A549 (cell line): ENCODE measurements around the gene ZNF385A. TPM values are rescaled to one million over a fixed set of nuclear protein-coding genes. Genes with fewer than 3 reads are reported as not detected.

ENCODE experiments used
- ATAC-seq, 2 experiments: fragments of 200-7000 bp in 1 of 2; fragments of >200 bp in 1 of 2; cut with Nextera tagmentation in 1 of 2; cut with Tn5 transposase in 1 of 2; 3 replicates each; pipeline versions ENCODE4 v1.8.0 to v1.9.1; 2018 to 2020; ENCODE audit warnings: mild to moderate bottlenecking in 1 of 2, moderate library complexity in 1 of 2
- CTCF ChIA-PET: fragments of 300-600 bp; sonication (Branson Sonifier 250); formaldehyde crosslinking; extraction: SDS; loops from one replicate; lab custom pipeline; 2021; ENCODE audit warnings: antibody characterized with exemption, inconsistent platforms; lab: Yijun Ruan, JAX
- POLR2A ChIA-PET: fragments of 350-600 bp; formaldehyde crosslinking; extraction: SDS; loops from one replicate; lab custom pipeline; 2021; ENCODE audit warnings: antibody characterized with exemption, inconsistent platforms; lab: Yijun Ruan, JAX
- DNase-seq, 2 experiments: peaks; one replicate each; pipeline versions ENCODE4 v3.0.0 to v3.0.0-alpha.2; 2011 to 2016; ENCODE audit warnings: low read depth in 1 of 2, low spot score in 1 of 2
- FAIRE-seq: peaks from 2 replicates; lab custom pipeline; 2011; peaks lifted over from hg19 to GRCh38; lab: Jason Lieb, UNC
- H3K27ac ChIP-seq, 2 experiments: fragments of >200 bp; sonication (Bioruptor Twin); formaldehyde crosslinking; 3 replicates each; pipeline ENCODE4 v1.5.1; 2016 to 2017
- H3K4me1 ChIP-seq: fragments of >200 bp; sonication (Bioruptor Twin); formaldehyde crosslinking; 3 replicates; pipeline ENCODE4 v1.6.1; 2016
- H3K4me2 ChIP-seq: fragments of >200 bp; sonication (Bioruptor Twin); formaldehyde crosslinking; 3 replicates; pipeline ENCODE4 v1.6.1; 2016
- H3K4me3 ChIP-seq: fragments of >200 bp; sonication (Bioruptor Twin); formaldehyde crosslinking; 3 replicates; pipeline ENCODE4 v1.5.1; 2016
- H3K9me3 ChIP-seq: fragments of >200 bp; sonication (Bioruptor Twin); formaldehyde crosslinking; 3 replicates; pipeline ENCODE4 v1.6.1; 2016
- CEBPB ChIP-seq, 2 experiments: fragments of >200 bp in 1 of 2; sonication (Bioruptor Twin) in 1 of 2; formaldehyde crosslinking in 1 of 2; IDR thresholded peaks; 2 replicates each; pipeline ENCODE4 v1.6.1; 2012 to 2016
- EHF ChIP-seq: fragments of 250-450 bp; sonication (Bioruptor Pico); IDR thresholded peaks from 2 replicates; pipeline ENCODE4 v1.5.0; 2020; ENCODE audit warnings: mild to moderate bottlenecking
- FOSL2 ChIP-seq, 2 experiments: fragments of 450-650 bp in 1 of 2; fragments of >200 bp in 1 of 2; sonication (Bioruptor Twin) in 1 of 2; formaldehyde crosslinking; IDR thresholded peaks; 2 replicates each; pipeline versions ENCODE4 v1.5.0 to v1.6.1; 2016 to 2020; ENCODE audit warnings: mild to moderate bottlenecking in 1 of 2, moderate library complexity in 1 of 2
- GATA3 ChIP-seq: IDR thresholded peaks from 2 replicates; pipeline ENCODE4 v1.6.1; 2012; ENCODE audit warnings: borderline replicate concordance
- HOXA7 ChIP-seq: fragments of 250-450 bp; sonication (Bioruptor Pico); IDR thresholded peaks from 2 replicates; pipeline ENCODE4 v1.5.0; 2020; ENCODE audit warnings: mild to moderate bottlenecking, moderate library complexity
- HOXB13 ChIP-seq: fragments of 250-450 bp; sonication (Bioruptor Pico); IDR thresholded peaks from 2 replicates; pipeline ENCODE4 v1.5.0; 2020; ENCODE audit warnings: low read depth, mild to moderate bottlenecking, moderate library complexity
- HOXB5 ChIP-seq: fragments of 250-450 bp; sonication (Bioruptor Pico); IDR thresholded peaks from 2 replicates; pipeline ENCODE4 v1.5.0; 2020; ENCODE audit warnings: mild to moderate bottlenecking, moderate library complexity
- JUNB ChIP-seq: fragments of >200 bp; sonication (Bioruptor Twin); formaldehyde crosslinking; IDR thresholded peaks from 2 replicates; pipeline ENCODE4 v1.6.1; 2016
- MAFK ChIP-seq: fragments of 450-650 bp; IDR thresholded peaks from 2 replicates; pipeline ENCODE4 v1.6.1; 2014; ENCODE audit not compliant: partially characterized antibody
- PHF8 ChIP-seq: fragments of 200-600 bp; sonication (generic); IDR thresholded peaks from 2 replicates; pipeline ENCODE4 v1.6.1; 2016; ENCODE audit warnings: low read depth, mild to moderate bottlenecking, antibody characterized with exemption, moderate library complexity, borderline replicate concordance
- POLR2AphosphoS2 ChIP-seq: conservative IDR thresholded peaks from 2 replicates; pipeline ENCODE4 v1.6.1; 2012; ENCODE audit warnings: low read length, improper control_type of control experiment, inconsistent platforms
- RFX5 ChIP-seq: fragments of 450-650 bp; IDR thresholded peaks from 2 replicates; pipeline ENCODE4 v1.7.1; 2014; ENCODE audit warnings: antibody characterized with exemption, mild to moderate bottlenecking, moderate library complexity
- SREBF2 ChIP-seq: fragments of 450-650 bp; IDR thresholded peaks from 2 replicates; pipeline ENCODE4 v1.6.1; 2014; ENCODE audit warnings: mild to moderate bottlenecking, moderate library complexity
- ZFP36 ChIP-seq: fragments of 450-650 bp; IDR thresholded peaks from 2 replicates; pipeline ENCODE4 v1.6.1; 2014; ENCODE audit warnings: borderline replicate concordance; ENCODE audit not compliant: partially characterized antibody
- WGBS: methylation state at CpG from one replicate; pipeline ENCODE4 v1.1.6; 2017; ENCODE audit errors: missing lambda C conversion rate; 5-methylcytosine and 5-hydroxymethylcytosine counted together
- polyA plus RNA-seq, 4 experiments: library from polyadenylated mRNA; depleted of rRNA in 3 of 4; stranded (reverse); fragments of >200 nt; fragmentation: RNase III in 1 of 4; extraction: RNeasy Plus Mini Kit Qiagen cat#74134 plus additional on column Dnase treatment in 1 of 4; gene quantifications; 2 replicates in 3 of 4; 3 replicates in 1 of 4; pipeline ENCODE4 v1.2.3, GENCODE V29; 2011 to 2017
- TF ChIP-seq, protein P1 (sequence below): fragments of >200 bp; sonication (Bioruptor Twin); formaldehyde crosslinking; IDR thresholded peaks from 2 replicates; pipeline ENCODE4 v1.6.1; 2016
- TF ChIP-seq, protein P2 (sequence below): IDR thresholded peaks from 2 replicates; pipeline ENCODE4 v1.6.1; 2012; ENCODE audit warnings: low read depth, borderline replicate concordance
- TF ChIP-seq, protein P3 (sequence below): IDR thresholded peaks from 2 replicates; pipeline ENCODE4 v1.6.1; 2012
- TF ChIP-seq, protein P4 (sequence below): fragments of 150-350 bp; IDR thresholded peaks from 2 replicates; pipeline ENCODE4 v1.6.1; 2014; ENCODE audit warnings: low read depth, mild to moderate bottlenecking, low read length
- TF ChIP-seq, protein P5 (sequence below): fragments of 450-650 bp; IDR thresholded peaks from 2 replicates; pipeline ENCODE4 v1.6.1; 2014; ENCODE audit warnings: antibody characterized with exemption

Gene ZNF385A
- polyA plus RNA-seq, 2 of the 4 experiments (the other 2 are of a cell fraction) = 1.8 to 14.9 TPM

DNA sequence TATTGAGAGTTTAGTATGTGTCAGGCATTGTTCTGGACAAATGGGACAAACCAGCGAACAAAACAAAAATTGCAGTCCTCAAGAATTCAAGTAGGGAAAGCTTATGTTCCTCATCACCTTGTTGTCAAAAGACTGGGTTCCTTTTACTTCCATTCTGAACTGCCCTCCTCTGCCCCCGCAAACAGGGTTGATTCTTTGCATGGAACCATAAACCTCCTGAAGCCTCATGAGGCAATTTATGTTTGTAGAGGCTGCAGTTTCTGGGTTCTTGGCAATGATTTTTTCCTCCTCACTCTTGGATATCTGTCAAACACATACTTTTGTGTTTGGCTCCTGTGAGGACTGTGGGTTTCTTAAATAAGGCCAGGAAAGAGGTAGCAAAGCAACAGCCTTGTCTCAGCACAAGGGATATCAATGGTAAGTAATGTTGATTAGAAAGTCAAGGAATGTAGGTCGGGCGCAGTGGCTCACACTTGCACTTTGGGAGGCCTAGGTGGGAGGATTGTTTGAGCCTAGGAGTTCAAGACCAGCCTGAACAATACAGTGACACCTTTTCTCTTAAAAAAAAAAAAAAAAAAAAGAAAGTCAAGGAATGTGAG lies 45.7 kb downstream of the ZNF385A start:
- ATAC-seq (no peak), DNase-seq (no peak), FAIRE-seq (no peak)
- H3K9me3 ChIP-seq = no peaks in the 10 kb centered on the region
- POLR2A ChIA-PET = no interaction called here
- 0 out of 3 replicates have a peak, but pooled peaks cover 2% of the 10 kb centered on the region for H3K4me1 ChIP-seq
- H3K27ac ChIP-seq = no peak overlapping the region
- 95% methylated on average over 4 of the region's 4 CpGs for WGBS
- H3K4me3 ChIP-seq = no peak overlapping the region
- TF ChIP-seq ZFP36 (no peak), SREBF2 (no peak), HOXB13 (CRISPR knock-in tag) (no peak), EHF (CRISPR knock-in tag) (no peak), HOXA7 (no peak), PHF8 (no peak), POLR2AphosphoS2 (no peak), HOXB5 (no peak), CEBPB (IDR thresholded peaks at IDR 0.05) (no peak)
- TF ChIP-seq, protein P1, sequence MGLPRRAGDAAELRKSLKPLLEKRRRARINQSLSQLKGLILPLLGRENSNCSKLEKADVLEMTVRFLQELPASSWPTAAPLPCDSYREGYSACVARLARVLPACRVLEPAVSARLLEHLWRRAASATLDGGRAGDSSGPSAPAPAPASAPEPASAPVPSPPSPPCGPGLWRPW = no peak
- TF ChIP-seq, protein P2, sequence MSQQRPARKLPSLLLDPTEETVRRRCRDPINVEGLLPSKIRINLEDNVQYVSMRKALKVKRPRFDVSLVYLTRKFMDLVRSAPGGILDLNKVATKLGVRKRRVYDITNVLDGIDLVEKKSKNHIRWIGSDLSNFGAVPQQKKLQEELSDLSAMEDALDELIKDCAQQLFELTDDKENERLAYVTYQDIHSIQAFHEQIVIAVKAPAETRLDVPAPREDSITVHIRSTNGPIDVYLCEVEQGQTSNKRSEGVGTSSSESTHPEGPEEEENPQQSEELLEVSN = no peak
- TF ChIP-seq, protein P3, sequence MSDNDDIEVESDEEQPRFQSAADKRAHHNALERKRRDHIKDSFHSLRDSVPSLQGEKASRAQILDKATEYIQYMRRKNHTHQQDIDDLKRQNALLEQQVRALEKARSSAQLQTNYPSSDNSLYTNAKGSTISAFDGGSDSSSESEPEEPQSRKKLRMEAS = no peak
- H3K4me2 ChIP-seq = no peak overlapping the region
- CTCF ChIA-PET = interaction anchor here (1.0 to 8.3 kb wide), 5 partner anchors 14 to 100 kb away, joined by 3 to 125 read pairs (median 22); partner anchors contain the start of gene COPZ1

DNA sequence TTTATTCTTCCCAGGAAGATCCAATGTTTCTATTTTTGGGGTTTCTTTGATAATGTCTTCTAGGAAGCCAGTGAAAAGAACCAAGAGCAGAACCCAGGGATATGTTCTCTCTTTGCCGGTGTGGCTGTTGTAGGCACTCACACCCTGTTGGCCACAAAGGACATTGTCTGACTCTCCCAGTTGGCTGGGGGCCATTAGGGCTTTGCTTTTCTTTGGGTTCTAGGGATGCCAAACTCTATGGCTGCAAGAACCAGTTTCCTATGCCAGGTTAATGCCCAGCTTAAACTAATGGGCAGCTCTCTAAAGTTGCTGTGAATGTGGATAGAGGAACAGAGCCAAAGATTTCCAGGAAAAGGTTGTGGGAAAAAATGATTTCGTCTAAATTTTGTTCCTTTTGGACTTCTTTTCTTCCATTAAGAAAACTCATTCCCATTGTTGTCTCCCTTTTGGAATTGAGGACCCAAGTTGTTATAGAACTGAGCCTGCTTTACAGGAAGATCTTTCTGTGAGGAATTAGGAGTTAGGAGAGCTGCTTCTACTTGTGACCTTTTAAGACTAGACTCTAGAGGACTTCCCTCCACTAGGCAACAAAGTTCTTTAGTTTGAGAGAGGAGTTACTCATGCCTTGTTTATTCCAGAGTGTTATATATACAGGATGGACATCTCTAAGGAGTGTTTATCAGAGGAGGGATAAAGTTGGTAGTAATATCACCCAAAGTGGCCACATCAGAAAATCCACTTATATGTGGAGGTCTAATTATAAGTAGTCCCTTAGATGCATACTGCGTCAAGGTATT lies 46.5 kb downstream of the ZNF385A start:
- 0 out of 3 replicates have a peak, but pooled peaks cover 2% of the 10 kb centered on the region for H3K4me1 ChIP-seq
- 91% methylated on average over 3 of the region's 3 CpGs for WGBS
- POLR2A ChIA-PET = interaction anchor here (0.6 to 1.9 kb wide), 3 partner anchors 13 to 57 kb away, joined by 3 to 10 read pairs (median 3); partner anchors contain the start of genes COPZ1 and HNRNPA1
- no peak overlapping the region for H3K4me3 ChIP-seq
- TF ChIP-seq FOSL2 (IDR thresholded peaks at IDR 0.05) (no peak), FOSL2 (CRISPR knock-in tag; IDR thresholded peaks at IDR 0.05) (no peak)
- TF ChIP-seq, protein P4, sequence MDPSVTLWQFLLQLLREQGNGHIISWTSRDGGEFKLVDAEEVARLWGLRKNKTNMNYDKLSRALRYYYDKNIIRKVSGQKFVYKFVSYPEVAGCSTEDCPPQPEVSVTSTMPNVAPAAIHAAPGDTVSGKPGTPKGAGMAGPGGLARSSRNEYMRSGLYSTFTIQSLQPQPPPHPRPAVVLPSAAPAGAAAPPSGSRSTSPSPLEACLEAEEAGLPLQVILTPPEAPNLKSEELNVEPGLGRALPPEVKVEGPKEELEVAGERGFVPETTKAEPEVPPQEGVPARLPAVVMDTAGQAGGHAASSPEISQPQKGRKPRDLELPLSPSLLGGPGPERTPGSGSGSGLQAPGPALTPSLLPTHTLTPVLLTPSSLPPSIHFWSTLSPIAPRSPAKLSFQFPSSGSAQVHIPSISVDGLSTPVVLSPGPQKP = no peak
- TF ChIP-seq, all 56 proteins: peak for 0
- Histone ChIP-seq H3K9me3 (no peaks in the 10 kb centered on the region), H3K27ac (no peak overlapping the region), H3K4me2 (no peak overlapping the region)
- ATAC-seq = no peak
- DNase-seq = no peak
- CTCF ChIA-PET = interaction anchor here (1.0 to 8.3 kb wide), 12 partner anchors 9 to 101 kb away, joined by 3 to 125 read pairs (median 10); partner anchors contain the start of gene COPZ1
- FAIRE-seq = no peak

DNA sequence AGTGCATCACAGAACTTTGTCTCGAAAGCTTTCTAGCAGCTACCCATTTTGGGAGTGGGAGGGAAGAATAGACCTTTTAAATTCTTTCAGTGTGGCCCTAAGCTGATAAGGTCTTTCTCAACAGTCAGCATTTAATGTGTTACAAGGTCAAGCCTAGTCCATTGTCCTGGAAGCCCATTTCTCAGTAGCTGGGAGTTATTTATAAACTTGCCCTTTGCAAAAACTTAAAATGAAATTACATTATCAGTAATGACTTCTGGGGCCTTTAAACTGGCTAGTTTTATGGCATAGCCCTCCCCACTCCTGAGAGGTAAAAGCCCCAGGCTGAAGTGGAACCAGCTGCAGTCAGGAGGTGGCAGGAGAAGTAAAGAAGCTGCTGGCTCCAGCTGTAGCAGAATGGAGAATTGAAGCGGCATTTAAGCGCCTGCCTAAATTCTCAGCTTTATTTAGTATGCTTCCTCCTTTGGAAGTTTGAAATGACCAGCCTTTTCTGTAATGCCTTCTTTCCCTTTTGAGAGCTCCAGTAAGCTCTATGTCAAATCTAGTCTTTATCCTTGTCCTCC lies 47.2 kb downstream of the ZNF385A start:
- 0 out of 3 replicates have a peak, but pooled peaks cover 2% of the 10 kb centered on the region for H3K4me1 ChIP-seq
- ATAC-seq (no peak), DNase-seq (no peak), FAIRE-seq (no peak)
- TF ChIP-seq GATA3 (no peak), RFX5 (no peak), JUNB (no peak), MAFK (peak; percentile 64)
- TF ChIP-seq, protein P1 = no peak
- TF ChIP-seq, protein P5, sequence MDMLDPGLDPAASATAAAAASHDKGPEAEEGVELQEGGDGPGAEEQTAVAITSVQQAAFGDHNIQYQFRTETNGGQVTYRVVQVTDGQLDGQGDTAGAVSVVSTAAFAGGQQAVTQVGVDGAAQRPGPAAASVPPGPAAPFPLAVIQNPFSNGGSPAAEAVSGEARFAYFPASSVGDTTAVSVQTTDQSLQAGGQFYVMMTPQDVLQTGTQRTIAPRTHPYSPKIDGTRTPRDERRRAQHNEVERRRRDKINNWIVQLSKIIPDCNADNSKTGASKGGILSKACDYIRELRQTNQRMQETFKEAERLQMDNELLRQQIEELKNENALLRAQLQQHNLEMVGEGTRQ = no peak
- no peak overlapping the region for H3K4me3 ChIP-seq
- WGBS = 97% methylated on average over 3 of the region's 3 CpGs
- ChIA-PET CTCF (interaction anchor here (1.0 to 8.3 kb wide), 20 partner anchors 10 to 118 kb away, joined by 3 to 125 read pairs (median 6); partner anchors contain the start of gene COPZ1), POLR2A (interaction anchor here (0.6 to 1.9 kb wide), 4 partner anchors 13 to 65 kb away, joined by 3 to 10 read pairs (median 4); partner anchors contain the start of genes COPZ1 and HNRNPA1)
- no peak overlapping the region for H3K27ac ChIP-seq
- no peak overlapping the region for H3K4me2 ChIP-seq
- H3K9me3 ChIP-seq = no peaks in the 10 kb centered on the region
